ENCODE results near the gene KNOP1. TPM values are rescaled to one million over a fixed set of nuclear protein-coding genes. Genes with fewer than 3 reads are reported as not detected.
A peak's percentile ranks its signal among the peaks of the same experiment; 100 is the strongest.
"Not testable (repeated sequence)": the region's sequence is repeated elsewhere in the genome, so short reads cannot be mapped to it uniquely, and the experiment has no call there.

Gene KNOP1
- total and polyA plus RNA-seq, 5 donors, result 6.1 to 12.5 (median 8.6) TPM

DNA sequence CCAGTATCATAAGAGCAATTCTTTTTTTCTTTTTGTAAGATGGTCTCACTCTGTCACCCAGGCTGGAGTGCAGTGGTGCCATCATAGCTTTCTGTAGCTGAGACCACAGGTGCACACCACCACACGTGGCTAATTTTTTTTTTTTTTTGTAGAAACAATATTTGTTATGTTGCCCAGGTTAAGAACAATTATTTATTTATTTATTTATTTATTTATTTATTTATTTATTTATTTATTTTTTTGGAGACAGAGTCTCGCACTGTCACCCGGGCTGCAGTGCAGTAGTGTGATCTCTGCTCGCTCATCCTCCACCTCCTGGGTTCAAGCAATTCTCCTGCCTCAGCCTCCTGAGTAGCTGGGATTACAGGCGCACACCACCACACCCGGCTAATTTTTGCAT is 38.7 kb downstream of the KNOP1 start:
- H3K27ac ChIP-seq (ENCODE audit: low read length); H3K9me3 ChIP-seq (ENCODE audit: control insufficient read depth, low read length); H3K27me3 ChIP-seq (ENCODE audit: control insufficient read depth, insufficient read depth); H3K4me1 ChIP-seq (ENCODE audit: control insufficient read depth, insufficient read depth, low read length); DNase-seq; intact Hi-C loops (cut with DNase I); H3K4me3 ChIP-seq (ENCODE audit: low read length); ATAC-seq: not testable (repeated sequence)
- WGBS, result 94% methylated on average over 6 of the region's 6 CpGs

DNA sequence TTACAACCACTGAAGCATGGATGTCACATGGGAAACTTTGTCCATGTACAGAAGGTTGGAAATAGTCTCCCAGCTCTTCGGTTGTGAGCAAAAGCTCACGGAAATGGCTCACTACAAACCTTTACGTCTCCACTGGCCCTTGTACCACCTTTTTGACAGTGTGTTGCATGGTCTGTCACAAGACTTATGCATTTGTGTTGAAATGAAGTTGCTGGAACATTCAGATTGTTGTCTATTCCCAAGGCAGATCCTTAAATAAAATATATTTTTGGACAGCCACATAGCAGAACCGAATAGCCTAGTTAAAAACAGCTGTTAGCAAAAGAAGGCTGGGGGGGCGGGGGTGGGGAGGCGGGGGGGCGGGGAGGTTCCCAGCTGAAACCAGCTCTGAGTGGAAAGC is 39.2 kb downstream of the KNOP1 start:
- H3K9me3 ChIP-seq (ENCODE audit: control insufficient read depth, low read length), result no peaks in the 10 kb centered on the region
- WGBS, result 78% methylated on average over 7 of the region's 7 CpGs
- no peaks in the 10 kb centered on the region for H3K4me1 ChIP-seq (ENCODE audit: control insufficient read depth, insufficient read depth, low read length)
- no peak overlapping the region for H3K4me3 ChIP-seq (ENCODE audit: low read length)
- intact Hi-C loops (cut with DNase I), result no loop called here
- DNase-seq (no peak), ATAC-seq (no peak)
- no peaks in the 10 kb centered on the region for H3K27me3 ChIP-seq (ENCODE audit: control insufficient read depth, insufficient read depth)
- no peak overlapping the region for H3K27ac ChIP-seq (ENCODE audit: low read length)

DNA sequence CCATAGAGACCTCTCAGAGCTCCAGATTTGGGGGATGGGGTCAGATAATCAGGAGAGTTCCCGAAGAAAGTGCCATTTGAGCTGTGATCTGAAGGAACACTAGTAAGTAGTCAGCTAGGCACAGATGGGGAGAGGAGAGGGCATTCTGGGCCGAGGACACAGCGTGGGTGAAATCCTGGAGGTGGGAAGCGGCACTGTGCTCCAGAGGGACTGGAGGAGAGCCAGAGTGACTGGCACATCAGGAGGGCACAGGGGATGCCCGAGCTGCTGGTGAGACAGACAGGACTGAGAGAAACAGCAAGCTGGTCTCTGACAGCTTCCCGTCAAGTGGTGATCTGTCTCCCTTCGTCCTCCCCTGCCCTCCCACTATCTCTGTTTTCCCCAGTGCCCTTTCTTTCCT is 40.6 kb downstream of the KNOP1 start:
- H3K27me3 ChIP-seq (ENCODE audit: control insufficient read depth, insufficient read depth), result no peaks in the 10 kb centered on the region
- intact Hi-C loops (cut with DNase I), result no loop called here
- H3K4me1 ChIP-seq (ENCODE audit: control insufficient read depth, insufficient read depth, low read length), result no peaks in the 10 kb centered on the region
- 64% methylated on average over 7 of the region's 7 CpGs for WGBS
- H3K9me3 ChIP-seq (ENCODE audit: control insufficient read depth, low read length), result no peaks in the 10 kb centered on the region
- peak overlapping the region; percentile 17 for H3K27ac ChIP-seq (ENCODE audit: low read length)
- peak in 1 of 3 donors; percentile 74 for DNase-seq
- peak; percentile 77 to 86 for ATAC-seq
- no peak overlapping the region for H3K4me3 ChIP-seq (ENCODE audit: low read length)

DNA sequence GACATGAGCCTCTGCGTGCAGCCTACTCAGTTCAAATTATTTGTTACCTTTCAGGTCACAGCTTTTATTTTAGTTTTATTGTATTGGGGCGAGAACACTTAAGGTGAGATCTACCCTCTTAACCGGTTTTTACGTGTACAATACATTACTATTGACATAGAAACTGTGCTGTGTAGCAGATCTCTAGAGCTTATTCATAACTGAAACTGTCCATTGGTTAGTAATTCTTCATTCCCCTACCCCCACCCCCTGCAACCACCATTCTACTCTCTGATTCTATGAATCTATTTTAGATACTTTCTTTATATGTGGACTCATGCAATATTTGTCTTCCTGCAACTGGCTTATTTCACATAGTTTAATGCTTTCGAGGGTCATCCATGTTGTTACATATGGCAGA is 43.5 kb downstream of the KNOP1 start:
- ATAC-seq (no peak), DNase-seq (no peak)
- H3K27me3 ChIP-seq (ENCODE audit: control insufficient read depth, insufficient read depth), result no peaks in the 10 kb centered on the region
- WGBS, result 96% methylated on average over 5 of the region's 5 CpGs
- intact Hi-C loops (cut with DNase I), result no loop called here
- H3K4me1 ChIP-seq (ENCODE audit: control insufficient read depth, insufficient read depth, low read length), result no peaks in the 10 kb centered on the region
- no peak overlapping the region for H3K27ac ChIP-seq (ENCODE audit: low read length)
- H3K4me3 ChIP-seq (ENCODE audit: low read length), result no peak overlapping the region
- H3K9me3 ChIP-seq (ENCODE audit: control insufficient read depth, low read length), result no peaks in the 10 kb centered on the region

DNA sequence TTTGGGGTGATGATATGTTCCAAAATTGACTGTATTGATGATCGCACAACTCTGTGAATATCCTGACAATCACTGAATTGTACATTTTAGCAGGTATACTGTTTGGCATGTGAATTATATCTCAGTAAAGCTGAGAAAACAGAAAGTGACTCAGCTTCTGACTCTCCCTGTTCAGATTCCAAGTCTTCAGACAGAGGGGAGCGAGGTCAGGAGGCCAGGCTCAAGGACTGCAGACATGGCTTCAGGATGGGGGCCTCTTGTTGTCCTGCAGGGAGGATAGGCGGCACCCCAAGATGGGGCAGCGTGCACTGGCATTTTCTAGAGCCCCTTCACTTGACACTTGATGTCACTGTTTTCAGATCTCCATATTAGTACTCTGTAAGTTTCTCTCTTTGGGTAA is 45.6 kb downstream of the KNOP1 start:
- WGBS, result 96% methylated on average over 4 of the region's 4 CpGs
- intact Hi-C loops (cut with DNase I), result no loop called here

DNA sequence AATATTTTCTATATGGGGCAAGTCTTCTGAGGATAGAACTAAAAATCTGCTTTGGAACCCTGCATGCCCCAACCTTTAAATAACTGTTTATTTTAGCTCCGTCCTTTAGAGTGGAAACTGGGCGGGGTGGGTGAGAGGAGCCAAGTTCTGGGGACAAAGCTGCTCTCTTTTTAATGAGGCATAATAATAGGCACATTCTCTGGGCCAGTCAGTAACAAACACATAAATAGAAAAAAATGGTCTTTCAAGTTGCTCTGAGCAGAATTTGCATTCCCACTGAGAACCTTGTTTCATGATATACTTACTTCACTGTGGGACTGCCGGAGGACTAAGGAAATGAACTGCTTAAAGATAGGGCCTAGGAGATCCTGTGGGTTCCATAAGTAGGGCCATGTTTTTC is 51.5 kb downstream of the KNOP1 start:
- intact Hi-C loops (cut with DNase I), result no loop called here
- ATAC-seq (peak; percentile 83 to 89), DNase-seq (peak; percentile 41 to 78 (median 71))
- Histone ChIP-seq H3K27me3 (ENCODE audit: control insufficient read depth, insufficient read depth) (no peaks in the 10 kb centered on the region), H3K27ac (ENCODE audit: low read length) (no peak overlapping the region), H3K4me3 (ENCODE audit: low read length) (no peak overlapping the region), H3K4me1 (ENCODE audit: control insufficient read depth, insufficient read depth, low read length) (no peaks in the 10 kb centered on the region), H3K9me3 (ENCODE audit: control insufficient read depth, low read length) (no peaks in the 10 kb centered on the region)
- WGBS, result 29% methylated on average over 3 of the region's 3 CpGs

More for the DNA sequence above, 45.6 kb downstream of the KNOP1 start:
- Histone ChIP-seq H3K27ac (ENCODE audit: low read length) (no peak overlapping the region), H3K9me3 (ENCODE audit: control insufficient read depth, low read length) (no peaks in the 10 kb centered on the region), H3K4me1 (ENCODE audit: control insufficient read depth, insufficient read depth, low read length) (no peaks in the 10 kb centered on the region), H3K4me3 (ENCODE audit: low read length) (no peak overlapping the region), H3K27me3 (ENCODE audit: control insufficient read depth, insufficient read depth) (no peaks in the 10 kb centered on the region)
- no peak for DNase-seq
- ATAC-seq, result no peak

DNA sequence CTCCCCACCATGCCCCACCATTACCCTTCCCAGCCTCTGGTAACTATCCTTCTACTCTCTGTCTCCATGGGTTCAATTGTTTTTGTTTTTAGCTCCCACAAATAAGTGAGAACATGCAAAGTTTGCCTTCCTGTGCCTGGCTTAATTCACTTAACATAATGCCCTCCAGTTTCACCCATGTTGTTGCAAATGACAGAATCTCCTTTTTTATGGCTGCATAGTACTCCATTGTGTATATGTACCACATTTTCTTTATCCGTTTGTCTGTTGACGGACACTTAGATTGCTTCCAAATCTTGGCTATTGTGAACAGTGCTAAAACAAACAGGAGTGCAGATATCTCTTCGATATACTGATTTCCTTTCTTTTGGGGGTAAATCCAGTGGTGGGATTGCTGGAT is 52.7 kb downstream of the KNOP1 start:
- WGBS, result 97% methylated on average over 3 of the region's 3 CpGs
- H3K9me3 ChIP-seq (ENCODE audit: control insufficient read depth, low read length); H3K27ac ChIP-seq (ENCODE audit: low read length); H3K4me3 ChIP-seq (ENCODE audit: low read length); DNase-seq; H3K4me1 ChIP-seq (ENCODE audit: control insufficient read depth, insufficient read depth, low read length); H3K27me3 ChIP-seq (ENCODE audit: control insufficient read depth, insufficient read depth); intact Hi-C loops (cut with DNase I); ATAC-seq: not testable (repeated sequence)

DNA sequence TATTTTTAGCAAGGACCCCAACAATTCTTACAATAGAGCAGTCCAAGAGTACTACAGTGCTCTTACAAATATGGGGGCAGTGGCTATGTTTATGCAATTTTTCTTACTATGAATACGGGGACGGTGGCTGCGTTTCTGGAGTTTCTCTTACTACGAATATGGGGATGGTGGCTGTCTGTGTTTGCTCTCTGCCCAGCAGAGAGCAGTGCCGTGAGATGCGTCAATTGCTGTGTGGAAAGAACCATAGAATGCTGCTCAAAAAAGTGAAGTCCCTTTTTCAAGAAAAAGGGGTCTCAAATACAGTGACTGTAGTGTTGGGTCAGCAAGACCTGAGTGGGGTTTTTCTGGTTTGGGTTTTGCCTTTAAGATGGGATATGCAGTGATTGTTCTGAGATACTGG is 53.9 kb downstream of the KNOP1 start:
- WGBS, result 95% methylated on average over 6 of the region's 6 CpGs
- Histone ChIP-seq H3K4me3 (ENCODE audit: low read length) (no peak overlapping the region), H3K27ac (ENCODE audit: low read length) (no peak overlapping the region), H3K4me1 (ENCODE audit: control insufficient read depth, insufficient read depth, low read length) (no peaks in the 10 kb centered on the region), H3K27me3 (ENCODE audit: control insufficient read depth, insufficient read depth) (no peaks in the 10 kb centered on the region), H3K9me3 (ENCODE audit: control insufficient read depth, low read length) (no peaks in the 10 kb centered on the region)
- no peak for DNase-seq
- intact Hi-C loops (cut with DNase I), result loop anchor here in 1 of 4 donors (5.0 kb wide), 1 partner anchor 213 kb away; no protein-coding TSS in a partner anchor
- ATAC-seq, result no peak

DNA sequence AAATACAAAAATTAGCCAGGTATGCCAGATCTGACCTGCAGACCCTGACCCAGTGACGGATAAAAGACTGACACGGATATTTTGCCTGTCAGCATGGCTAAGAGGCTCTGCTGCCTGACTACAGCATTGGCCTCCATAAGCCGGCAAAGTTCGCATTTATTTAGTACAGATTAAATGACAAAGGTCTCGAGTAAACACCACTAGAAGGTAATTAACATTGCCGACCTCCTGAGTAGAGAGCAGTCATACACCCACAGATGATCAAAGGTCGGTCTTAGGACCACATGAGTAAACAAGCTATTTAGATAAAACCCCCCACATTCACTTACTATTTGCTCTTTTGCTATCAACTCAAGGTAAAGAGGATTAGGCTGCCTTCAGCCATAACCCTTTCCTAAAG is 55.7 kb downstream of the KNOP1 start:
- Histone ChIP-seq H3K27ac (ENCODE audit: low read length) (no peak overlapping the region), H3K27me3 (ENCODE audit: control insufficient read depth, insufficient read depth) (no peaks in the 10 kb centered on the region), H3K4me1 (ENCODE audit: control insufficient read depth, insufficient read depth, low read length) (no peaks in the 10 kb centered on the region), H3K9me3 (ENCODE audit: control insufficient read depth, low read length) (no peaks in the 10 kb centered on the region), H3K4me3 (ENCODE audit: low read length) (no peak overlapping the region)
- 92% methylated on average over 7 of the region's 7 CpGs for WGBS
- intact Hi-C loops (cut with DNase I), result loop anchor here in 1 of 4 donors (5.0 kb wide), 1 partner anchor 215 kb away; no protein-coding TSS in a partner anchor
- DNase-seq (no peak), ATAC-seq (no peak)

DNA sequence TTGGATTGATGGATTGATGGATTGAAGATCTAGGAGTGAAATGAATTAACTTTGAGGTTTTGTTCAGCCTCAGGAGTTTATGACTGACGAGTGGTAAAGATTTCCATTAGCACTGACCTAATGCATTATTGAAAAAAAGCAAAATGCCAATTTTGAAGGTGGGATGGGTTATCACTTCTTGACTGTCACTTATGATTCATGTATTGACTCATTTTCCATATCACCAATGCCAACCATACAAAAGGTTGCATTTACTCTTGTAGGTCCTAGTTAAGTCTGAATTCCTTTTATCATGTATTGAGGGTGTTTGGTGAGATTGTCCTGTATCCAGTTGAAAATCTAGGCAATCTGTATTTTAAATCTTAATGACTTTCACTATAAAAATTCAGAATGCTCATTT is 57.6 kb downstream of the KNOP1 start:
- DNase-seq (no peak), ATAC-seq (no peak)
- Histone ChIP-seq H3K27ac (ENCODE audit: low read length) (no peak overlapping the region), H3K4me3 (ENCODE audit: low read length) (no peak overlapping the region), H3K27me3 (ENCODE audit: control insufficient read depth, insufficient read depth) (no peaks in the 10 kb centered on the region), H3K4me1 (ENCODE audit: control insufficient read depth, insufficient read depth, low read length) (no peaks in the 10 kb centered on the region), H3K9me3 (ENCODE audit: control insufficient read depth, low read length) (no peaks in the 10 kb centered on the region)
- intact Hi-C loops (cut with DNase I), result loop anchor here in 1 of 4 donors (5.0 kb wide), 1 partner anchor 217 kb away; no protein-coding TSS in a partner anchor
- WGBS, result 91% methylated on average over 1 of the region's 1 CpG

DNA sequence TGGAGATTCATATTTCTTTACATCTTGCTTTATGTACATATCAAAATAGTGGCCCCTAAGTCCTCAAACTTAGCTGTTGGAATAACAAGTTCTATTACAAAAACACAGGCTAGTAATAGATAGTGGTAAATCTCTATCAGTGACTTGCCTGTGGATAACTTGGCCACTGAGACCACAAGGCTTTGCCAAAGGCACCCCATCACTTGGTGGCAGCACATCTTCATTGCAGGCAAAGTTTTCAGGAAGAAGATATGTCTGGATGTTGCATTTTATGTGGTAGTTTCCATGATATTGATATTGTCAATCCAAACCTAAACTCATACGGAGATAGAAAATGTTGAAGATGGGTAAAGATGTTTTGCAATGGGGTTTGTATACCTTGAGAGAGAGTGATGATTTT is 58.5 kb downstream of the KNOP1 start:
- Histone ChIP-seq H3K4me3 (ENCODE audit: low read length) (no peak overlapping the region), H3K9me3 (ENCODE audit: control insufficient read depth, low read length) (no peaks in the 10 kb centered on the region), H3K27me3 (ENCODE audit: control insufficient read depth, insufficient read depth) (no peaks in the 10 kb centered on the region), H3K27ac (ENCODE audit: low read length) (no peak overlapping the region), H3K4me1 (ENCODE audit: control insufficient read depth, insufficient read depth, low read length) (no peaks in the 10 kb centered on the region)
- ATAC-seq (no peak), DNase-seq (no peak)
- intact Hi-C loops (cut with DNase I), result no loop called here
- WGBS, result 95% methylated on average over 1 of the region's 1 CpG

DNA sequence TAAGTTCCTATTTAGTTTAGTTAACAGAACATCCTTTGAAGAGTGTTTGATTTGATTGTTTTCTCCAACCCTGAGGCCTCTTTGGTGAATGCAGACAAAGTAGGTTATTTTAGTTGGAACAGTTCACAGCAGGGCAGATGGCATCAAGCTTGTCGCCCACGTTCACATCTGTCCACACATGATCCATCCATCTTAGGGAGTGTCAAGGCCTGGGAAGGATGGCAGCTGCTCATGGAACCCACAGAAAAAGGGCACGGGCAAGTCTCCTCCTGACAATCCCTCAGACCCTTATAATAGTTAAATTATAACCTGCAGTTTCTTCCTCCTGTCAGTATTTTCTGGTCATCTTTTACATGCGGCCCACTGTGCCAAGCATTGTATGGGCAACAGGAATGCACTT is 60.2 kb downstream of the KNOP1 start:
- no peak for DNase-seq
- intact Hi-C loops (cut with DNase I), result no loop called here
- WGBS, result 92% methylated on average over 4 of the region's 4 CpGs
- Histone ChIP-seq H3K4me1 (ENCODE audit: control insufficient read depth, insufficient read depth, low read length) (no peaks in the 10 kb centered on the region), H3K27me3 (ENCODE audit: control insufficient read depth, insufficient read depth) (no peaks in the 10 kb centered on the region), H3K9me3 (ENCODE audit: control insufficient read depth, low read length) (no peaks in the 10 kb centered on the region), H3K4me3 (ENCODE audit: low read length) (no peak overlapping the region), H3K27ac (ENCODE audit: low read length) (no peak overlapping the region)
- no peak for ATAC-seq
